Testis (tissue), 2 donors: ENCODE data around the gene KIF4B.

ENCODE experiments used
- CTCF ChIP-seq, 3 experiments: fragments of 450-650 bp in 2 of 3; fragments of 200-600 bp in 1 of 3; sonication (generic) in 1 of 3; IDR thresholded peaks; one replicate each; pipeline ENCODE4 v1.5.1; 2016 to 2019; ENCODE audit warnings: antibody characterized with exemption in 3 of 3, mild to moderate bottlenecking in 2 of 3, moderate library complexity in 1 of 3
- POLR2A ChIP-seq: fragments of 450-650 bp; IDR thresholded peaks from one replicate; pipeline ENCODE4 v1.6.1; 2017; ENCODE audit warnings: antibody characterized with exemption, mild to moderate bottlenecking, moderate library complexity

GRCh38 chr5:155025895-155026294 is 12.3 kb downstream of the KIF4B start:
- TF ChIP-seq POLR2A (no peak), CTCF (IDR thresholded peaks at IDR 0.05) (no peak)
